ENCODE measurements around the gene MET.

Gene MET

GRCh38 chr7:116769546-116769945, 97.5 kb downstream of the MET start:
- ATAC-seq (replicated peaks) (no peak), DNase-seq (no peak)
- H3K36me3 Mint-ChIP-seq (ENCODE audit: insufficient read depth), result no peaks in the 10 kb centered on the region
- no peaks in the 10 kb centered on the region for H3K9me3 Mint-ChIP-seq
- no peaks in the 10 kb centered on the region for H3K4me1 Mint-ChIP-seq (ENCODE audit: low read depth in 2 of 2)
- peaks cover 19 to 43% of the 10 kb centered on the region in 2 donors for H3K27me3 Mint-ChIP-seq
- H3K27ac Mint-ChIP-seq, result no peak overlapping the region
- no peak overlapping the region for H3K4me3 Mint-ChIP-seq

- ATAC-seq (replicated peaks) (no peak), DNase-seq (no peak)
- H3K27ac Mint-ChIP-seq, result no peak overlapping the region
- H3K36me3 Mint-ChIP-seq (ENCODE audit: insufficient read depth), result no peaks in the 10 kb centered on the region
- H3K27me3 Mint-ChIP-seq, result peaks cover 19 to 32% of the 10 kb centered on the region in 2 donors
- H3K9me3 Mint-ChIP-seq, result no peaks in the 10 kb centered on the region
- H3K4me1 Mint-ChIP-seq (ENCODE audit: low read depth in 2 of 2), result no peaks in the 10 kb centered on the region
- no peak overlapping the region for H3K4me3 Mint-ChIP-seq
These were observed 98.9 kb downstream of the MET start for GRCh38 chr7:116770941-116771340.

GRCh38 chr7:116771640-116772039, 99.6 kb downstream of the MET start:
- Mint-ChIP-seq H3K9me3 (no peaks in the 10 kb centered on the region), H3K36me3 (ENCODE audit: insufficient read depth) (no peaks in the 10 kb centered on the region), H3K4me1 (ENCODE audit: low read depth in 2 of 2) (no peaks in the 10 kb centered on the region), H3K4me3 (no peak overlapping the region), H3K27ac (no peak overlapping the region), H3K27me3 (peaks cover 19 to 32% of the 10 kb centered on the region in 2 donors)
- DNase-seq, result no peak
- ATAC-seq (replicated peaks), result no peak

- H3K4me1 Mint-ChIP-seq (ENCODE audit: low read depth in 2 of 2), result no peaks in the 10 kb centered on the region
- H3K9me3 Mint-ChIP-seq, result no peaks in the 10 kb centered on the region
- no peak overlapping the region for H3K4me3 Mint-ChIP-seq
- H3K27ac Mint-ChIP-seq, result no peak overlapping the region
- H3K27me3 Mint-ChIP-seq, result peaks cover 19 to 32% of the 10 kb centered on the region in 2 donors
- ATAC-seq (replicated peaks) (no peak), DNase-seq (no peak)
- H3K36me3 Mint-ChIP-seq (ENCODE audit: insufficient read depth), result no peaks in the 10 kb centered on the region
These were observed 100.4 kb downstream of the MET start for GRCh38 chr7:116772423-116772863.

DNA sequence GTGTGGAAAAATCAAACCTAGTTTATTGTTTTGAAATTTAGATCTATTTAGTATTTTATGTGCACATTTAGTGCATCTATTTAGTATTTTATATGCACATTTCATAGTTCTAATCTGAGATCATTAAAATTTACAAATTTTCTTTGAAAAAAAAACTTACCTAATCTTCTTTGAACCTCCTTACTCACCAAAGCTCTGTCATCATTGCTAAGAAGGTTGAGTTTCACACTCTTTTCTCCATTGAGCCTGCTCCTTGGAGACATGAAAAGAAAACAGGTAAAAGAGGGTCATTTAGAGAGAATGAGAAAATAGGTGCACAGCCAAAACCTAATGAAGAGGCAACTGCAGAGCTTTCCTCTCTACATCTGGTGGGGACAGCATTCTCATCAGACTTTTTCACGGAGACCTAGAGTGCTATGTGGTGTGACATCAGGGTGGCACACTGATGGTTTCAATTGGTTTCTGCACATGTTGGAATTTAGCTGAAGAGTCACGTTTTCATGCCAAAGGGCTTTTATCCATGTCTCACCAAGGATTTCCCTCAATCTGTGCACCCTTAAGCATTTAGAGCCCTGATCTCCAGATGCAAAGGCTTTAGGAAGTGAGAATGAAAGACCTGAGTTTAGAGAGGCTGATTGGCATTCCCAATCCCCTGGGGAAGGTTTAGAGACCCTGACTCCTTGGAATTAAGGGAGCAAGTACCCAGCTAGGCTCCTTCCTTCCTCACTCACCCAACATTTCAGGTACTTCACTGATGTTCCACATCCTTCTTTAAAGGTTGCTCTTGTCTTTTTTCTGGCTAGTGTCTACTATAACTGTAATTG, 101.1 kb downstream of the MET start:
- no peak for ATAC-seq (replicated peaks)
- no peak for DNase-seq
- no peaks in the 10 kb centered on the region for H3K36me3 Mint-ChIP-seq (ENCODE audit: insufficient read depth)
- no peak overlapping the region for H3K27ac Mint-ChIP-seq
- no peaks in the 10 kb centered on the region for H3K4me1 Mint-ChIP-seq (ENCODE audit: low read depth in 2 of 2)
- no peaks in the 10 kb centered on the region for H3K9me3 Mint-ChIP-seq
- peaks cover 19 to 32% of the 10 kb centered on the region in 2 donors for H3K27me3 Mint-ChIP-seq
- H3K4me3 Mint-ChIP-seq, result no peak overlapping the region

DNA sequence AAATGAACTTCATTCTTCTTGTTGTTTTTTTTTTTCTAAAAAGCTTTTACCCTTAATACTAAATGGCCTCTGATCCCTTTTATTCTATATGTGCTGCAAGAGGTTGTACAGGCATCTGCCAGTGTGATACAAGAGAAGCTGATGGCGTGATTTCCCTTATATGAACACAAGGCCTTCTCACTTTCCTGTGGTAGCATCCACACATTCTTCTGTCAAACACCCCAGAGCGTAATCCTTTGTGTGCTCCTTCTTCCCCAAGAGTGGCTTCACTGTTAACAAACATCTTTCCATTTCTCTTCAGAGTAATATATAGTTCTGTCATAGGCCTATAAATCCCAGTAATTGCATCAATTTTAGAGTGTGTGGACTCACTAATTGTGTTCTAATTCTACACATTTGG, 104.0 kb downstream of the MET start:
- Mint-ChIP-seq H3K4me3 (no peak overlapping the region), H3K36me3 (ENCODE audit: insufficient read depth) (no peaks in the 10 kb centered on the region), H3K9me3 (no peaks in the 10 kb centered on the region), H3K4me1 (ENCODE audit: low read depth in 2 of 2) (no peaks in the 10 kb centered on the region), H3K27ac (no peak overlapping the region), H3K27me3 (peaks cover 7 to 20% of the 10 kb centered on the region in 2 donors)
- ATAC-seq (replicated peaks) (no peak), DNase-seq (no peak)

DNA sequence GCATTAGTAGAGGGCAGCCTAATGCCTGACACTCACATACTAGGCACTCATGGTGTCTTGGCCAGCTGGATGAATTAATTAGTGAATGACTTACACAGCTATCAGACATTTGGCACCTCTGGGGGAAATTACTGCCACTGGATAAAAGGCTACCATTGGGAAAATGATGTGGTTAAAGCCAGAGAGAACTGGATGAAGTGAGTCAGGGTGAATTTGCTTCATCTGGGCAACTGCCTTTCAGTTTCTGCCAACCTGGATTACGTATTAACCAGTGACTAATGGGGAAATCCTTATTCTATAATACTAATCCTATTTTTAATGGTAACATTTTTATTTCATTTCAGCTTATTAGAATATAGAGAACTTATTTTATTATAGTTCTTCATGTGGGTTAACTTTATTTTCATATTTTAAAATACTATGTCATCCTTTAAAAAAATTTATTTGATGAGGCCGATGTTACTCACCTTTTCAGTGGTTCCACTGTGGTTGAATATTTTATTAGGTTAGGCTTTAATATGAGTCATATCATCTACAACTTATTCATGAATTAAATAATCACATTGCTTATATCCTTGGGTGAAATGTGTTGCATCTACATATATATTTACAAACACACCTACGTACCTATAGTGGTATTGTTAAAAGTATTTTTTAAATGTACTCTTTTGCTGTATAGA, 104.8 kb downstream of the MET start:
- Mint-ChIP-seq H3K27me3 (peaks cover 7 to 22% of the 10 kb centered on the region in 2 donors), H3K4me1 (ENCODE audit: low read depth in 2 of 2) (no peaks in the 10 kb centered on the region), H3K9me3 (no peaks in the 10 kb centered on the region), H3K4me3 (no peak overlapping the region), H3K27ac (no peak overlapping the region), H3K36me3 (ENCODE audit: insufficient read depth) (no peaks in the 10 kb centered on the region)
- DNase-seq (no peak), ATAC-seq (replicated peaks) (no peak)

- DNase-seq, result no peak
- Mint-ChIP-seq H3K27me3 (peaks cover 7 to 22% of the 10 kb centered on the region in 2 donors), H3K36me3 (ENCODE audit: insufficient read depth) (no peaks in the 10 kb centered on the region), H3K9me3 (no peaks in the 10 kb centered on the region), H3K4me1 (ENCODE audit: low read depth in 2 of 2) (no peaks in the 10 kb centered on the region), H3K4me3 (no peak overlapping the region), H3K27ac (no peak overlapping the region)
- ATAC-seq (replicated peaks), result no peak
These were observed 105.8 kb downstream of the MET start for GRCh38 chr7:116777651-116778281.

GRCh38 chr7:116779216-116779615, 107.2 kb downstream of the MET start:
- no peaks in the 10 kb centered on the region for H3K4me1 Mint-ChIP-seq (ENCODE audit: low read depth in 2 of 2)
- DNase-seq (no peak), ATAC-seq (replicated peaks) (no peak)
- peaks cover 0 to 10% of the 10 kb centered on the region in 2 donors for H3K27me3 Mint-ChIP-seq
- no peak overlapping the region for H3K4me3 Mint-ChIP-seq
- no peaks in the 10 kb centered on the region for H3K9me3 Mint-ChIP-seq
- no peak overlapping the region for H3K27ac Mint-ChIP-seq
- H3K36me3 Mint-ChIP-seq (ENCODE audit: insufficient read depth), result no peaks in the 10 kb centered on the region

GRCh38 chr7:116779931-116780330, 107.9 kb downstream of the MET start:
- Mint-ChIP-seq H3K27me3 (peaks cover 0 to 10% of the 10 kb centered on the region in 2 donors), H3K4me3 (no peak overlapping the region), H3K27ac (no peak overlapping the region), H3K4me1 (ENCODE audit: low read depth in 2 of 2) (no peaks in the 10 kb centered on the region), H3K9me3 (no peaks in the 10 kb centered on the region), H3K36me3 (ENCODE audit: insufficient read depth) (no peaks in the 10 kb centered on the region)
- ATAC-seq (replicated peaks) (no peak), DNase-seq (no peak)

- no peak for ATAC-seq (replicated peaks)
- no peak for DNase-seq
- Mint-ChIP-seq H3K27me3 (peaks cover 0 to 10% of the 10 kb centered on the region in 2 donors), H3K9me3 (no peaks in the 10 kb centered on the region), H3K4me1 (ENCODE audit: low read depth in 2 of 2) (no peaks in the 10 kb centered on the region), H3K27ac (no peak overlapping the region), H3K36me3 (ENCODE audit: insufficient read depth) (no peaks in the 10 kb centered on the region), H3K4me3 (no peak overlapping the region)
These were observed 108.5 kb downstream of the MET start for GRCh38 chr7:116780521-116780920.

- no peaks in the 10 kb centered on the region for H3K9me3 Mint-ChIP-seq
- no peak for ATAC-seq (replicated peaks)
These were observed 109.0 kb downstream of the MET start for GRCh38 chr7:116780966-116781365.

DNA sequence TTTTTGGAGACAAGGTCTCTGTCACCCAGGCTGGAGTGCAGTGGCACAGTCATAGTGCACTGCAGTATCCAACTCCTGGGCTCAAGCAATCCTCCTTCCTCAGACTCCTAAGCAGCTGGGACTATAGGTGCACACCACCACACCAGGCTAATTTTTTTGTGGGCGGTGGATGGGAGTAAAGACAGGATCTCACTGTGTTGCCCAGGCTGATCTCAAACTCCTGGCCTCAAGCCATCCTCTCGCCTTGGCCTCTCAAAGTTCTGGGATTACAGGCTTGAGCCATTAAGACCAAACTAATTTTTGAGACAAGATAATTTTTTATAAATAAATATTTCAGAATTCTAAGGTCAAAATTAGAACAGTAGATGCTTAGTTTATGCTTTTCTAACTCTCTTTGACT, 109.6 kb downstream of the MET start:
- no peaks in the 10 kb centered on the region for H3K36me3 Mint-ChIP-seq (ENCODE audit: insufficient read depth)
- no peaks in the 10 kb centered on the region for H3K4me1 Mint-ChIP-seq (ENCODE audit: low read depth in 2 of 2)
- H3K27ac Mint-ChIP-seq, result no peak overlapping the region
- DNase-seq, result no peak
- H3K27me3 Mint-ChIP-seq, result peaks cover 0 to 10% of the 10 kb centered on the region in 2 donors
- no peaks in the 10 kb centered on the region for H3K9me3 Mint-ChIP-seq
- H3K4me3 Mint-ChIP-seq, result no peak overlapping the region
- no peak for ATAC-seq (replicated peaks)

More at GRCh38 chr7:116780966-116781365, 109.0 kb downstream of the MET start:
- Mint-ChIP-seq H3K36me3 (ENCODE audit: insufficient read depth) (no peaks in the 10 kb centered on the region), H3K27ac (no peak overlapping the region), H3K27me3 (peaks cover 0 to 10% of the 10 kb centered on the region in 2 donors), H3K4me3 (no peak overlapping the region), H3K4me1 (ENCODE audit: low read depth in 2 of 2) (no peaks in the 10 kb centered on the region)
- DNase-seq, result no peak

Measured in effector memory CD8-positive, alpha-beta T cell (primary cell).